Astrocyte of the cerebellum (primary cell): ENCODE data around the gene SPRY1.

ENCODE experiments used
- DNase-seq: peaks from one replicate; pipeline ENCODE4 v3.0.0-alpha.2; 2011; ENCODE audit warnings: low read depth
- H3K4me3 ChIP-seq: 2 replicates; pipeline ENCODE4 v1.5.1; 2011; ENCODE audit warnings: mild to moderate bottlenecking, low read depth, low read length, moderate library complexity
- CTCF ChIP-seq: IDR thresholded peaks from 2 replicates; pipeline ENCODE4 v1.5.1; 2012; ENCODE audit warnings: low read length, low read depth, moderate library complexity, mild to moderate bottlenecking; ENCODE audit errors: missing control alignments
- in situ Hi-C: cut with HindIII; loops from 2 replicates; pipeline ENCODE4 v1.10.0; 2017; ENCODE audit warnings: low sequenced_read_pairs

SPRY1 gene

GRCh38 chr4:123366144-123366748 is 30.3 kb upstream of the SPRY1 start:
- H3K4me3 ChIP-seq = no peak overlapping the region
- no peak for TF ChIP-seq CTCF
- in situ Hi-C loops = no loop called here
- DNase-seq = no peak

- no peak overlapping the region for H3K4me3 ChIP-seq
- in situ Hi-C loops = loop anchor here (25.0 kb wide), 1 partner anchor 284 kb away; no protein-coding TSS in a partner anchor
- no peak for TF ChIP-seq CTCF
- DNase-seq = no peak
These were observed 17.8 kb upstream of the SPRY1 start for GRCh38 chr4:123378794-123379193.

- no peak for TF ChIP-seq CTCF
- in situ Hi-C loops = loop anchor here (25.0 kb wide), 1 partner anchor 283 kb away; no protein-coding TSS in a partner anchor
- DNase-seq = no peak
- no peak overlapping the region for H3K4me3 ChIP-seq
These were observed 17.2 kb upstream of the SPRY1 start for GRCh38 chr4:123379392-123379791.

- DNase-seq = no peak
- in situ Hi-C loops = loop anchor here (25.0 kb wide), 1 partner anchor 281 kb away; no protein-coding TSS in a partner anchor
- H3K4me3 ChIP-seq = no peak overlapping the region
- TF ChIP-seq CTCF = no peak
These were observed 15.6 kb upstream of the SPRY1 start for GRCh38 chr4:123380728-123381716.

- DNase-seq = no peak
- in situ Hi-C loops = loop anchor here (25.0 kb wide), 1 partner anchor 280 kb away; no protein-coding TSS in a partner anchor
- no peak for TF ChIP-seq CTCF
- H3K4me3 ChIP-seq = no peak overlapping the region
These were observed 14.6 kb upstream of the SPRY1 start for GRCh38 chr4:123381996-123382395.

- TF ChIP-seq CTCF = no peak
- no peak for DNase-seq
- in situ Hi-C loops = loop anchor here (25.0 kb wide), 1 partner anchor 279 kb away; no protein-coding TSS in a partner anchor
- no peak overlapping the region for H3K4me3 ChIP-seq
These were observed 13.0 kb upstream of the SPRY1 start for GRCh38 chr4:123383566-123383965.
